HL-60 (cell line): ENCODE results near the gene DAND5.

Source experiments
- DNase-seq, 2 experiments: peaks; one replicate each; pipeline ENCODE4 v3.0.0-alpha.2; 2010 to 2020; ENCODE audit warnings: low read depth in 1 of 2, low spot score in 1 of 2
- H3K27ac ChIP-seq: fragments of 250-450 bp; sonication (Bioruptor Pico); replicated peaks from 2 replicates; pipeline ENCODE4 v1.5.1; 2020; ENCODE audit warnings: mild to moderate bottlenecking, moderate library complexity
- H3K27me3 ChIP-seq: fragments of 250-450 bp; sonication (Bioruptor Pico); 2 replicates; pipeline ENCODE4 v1.5.1; 2021; ENCODE audit warnings: mild to moderate bottlenecking, moderate library complexity; ENCODE audit not compliant: insufficient read depth, poor library complexity, severe bottlenecking
- H3K4me3 ChIP-seq: replicated peaks from 2 replicates; pipeline ENCODE4 v1.5.1; 2011; ENCODE audit warnings: mild to moderate bottlenecking, control low read depth, low read length; ENCODE audit not compliant: insufficient read depth
- CTCF ChIP-seq: IDR thresholded peaks from one replicate; pipeline ENCODE4 v1.5.1; 2011; ENCODE audit warnings: low read length, control low read depth, inconsistent platforms; ENCODE audit not compliant: insufficient read depth
- GABPA ChIP-seq: IDR thresholded peaks from 2 replicates; pipeline ENCODE4 v1.6.1; 2012; ENCODE audit warnings: low read depth
- POLR2AphosphoS5 ChIP-seq: IDR thresholded peaks from 2 replicates; pipeline ENCODE4 v1.6.1; 2012; ENCODE audit warnings: low read depth
- REST ChIP-seq: IDR thresholded peaks from 2 replicates; pipeline ENCODE4 v1.6.1; 2012; ENCODE audit warnings: low read depth; ENCODE audit not compliant: insufficient replicate concordance
- SPI1 ChIP-seq: IDR thresholded peaks from 2 replicates; pipeline ENCODE4 v1.6.1; 2012; ENCODE audit warnings: low read depth, mild to moderate bottlenecking, borderline replicate concordance

The DAND5 gene

GRCh38 chr19:12987190-12987589 is 17.8 kb downstream of the DAND5 start:
- TF ChIP-seq CTCF: no peak
- Histone ChIP-seq H3K27me3 (peaks cover 10% of the 10 kb centered on the region), H3K4me3 (no peak overlapping the region), H3K27ac (no peak overlapping the region)
- DNase-seq: no peak

GRCh38 chr19:12987781-12988180 is 18.4 kb downstream of the DAND5 start:
- Histone ChIP-seq H3K4me3 (no peak overlapping the region), H3K27me3 (peaks cover 4% of the 10 kb centered on the region), H3K27ac (no peak overlapping the region)
- TF ChIP-seq GABPA: no peak
- TF ChIP-seq SPI1: no peak
- TF ChIP-seq POLR2AphosphoS5: no peak
- no peak for TF ChIP-seq CTCF
- TF ChIP-seq REST: no peak
- DNase-seq: no peak

- Histone ChIP-seq H3K4me3 (no peak overlapping the region), H3K27ac (no peak overlapping the region), H3K27me3 (no peaks in the 10 kb centered on the region)
- no peak for DNase-seq
- TF ChIP-seq REST (no peak), SPI1 (no peak), CTCF (no peak), POLR2AphosphoS5 (no peak), GABPA (no peak)
These were observed 21.1 kb downstream of the DAND5 start for GRCh38 chr19:12990431-12990830.

- TF ChIP-seq SPI1: no peak
- TF ChIP-seq GABPA: no peak
- TF ChIP-seq POLR2AphosphoS5: no peak
- no peak for TF ChIP-seq CTCF
- no peak for TF ChIP-seq REST
- H3K4me3 ChIP-seq: no peak overlapping the region
- no peak overlapping the region for H3K27ac ChIP-seq
- no peak for DNase-seq
- no peaks in the 10 kb centered on the region for H3K27me3 ChIP-seq
These were observed 21.5 kb downstream of the DAND5 start for GRCh38 chr19:12990853-12991252.
